Measurements from ENCODE around the gene SLMAP. TPM values are rescaled to one million over a fixed set of nuclear protein-coding genes. Genes with fewer than 3 reads are reported as not detected.

Gene SLMAP
- total RNA-seq, 1 experiment from 2014 or later: 49.2 TPM

DNA sequence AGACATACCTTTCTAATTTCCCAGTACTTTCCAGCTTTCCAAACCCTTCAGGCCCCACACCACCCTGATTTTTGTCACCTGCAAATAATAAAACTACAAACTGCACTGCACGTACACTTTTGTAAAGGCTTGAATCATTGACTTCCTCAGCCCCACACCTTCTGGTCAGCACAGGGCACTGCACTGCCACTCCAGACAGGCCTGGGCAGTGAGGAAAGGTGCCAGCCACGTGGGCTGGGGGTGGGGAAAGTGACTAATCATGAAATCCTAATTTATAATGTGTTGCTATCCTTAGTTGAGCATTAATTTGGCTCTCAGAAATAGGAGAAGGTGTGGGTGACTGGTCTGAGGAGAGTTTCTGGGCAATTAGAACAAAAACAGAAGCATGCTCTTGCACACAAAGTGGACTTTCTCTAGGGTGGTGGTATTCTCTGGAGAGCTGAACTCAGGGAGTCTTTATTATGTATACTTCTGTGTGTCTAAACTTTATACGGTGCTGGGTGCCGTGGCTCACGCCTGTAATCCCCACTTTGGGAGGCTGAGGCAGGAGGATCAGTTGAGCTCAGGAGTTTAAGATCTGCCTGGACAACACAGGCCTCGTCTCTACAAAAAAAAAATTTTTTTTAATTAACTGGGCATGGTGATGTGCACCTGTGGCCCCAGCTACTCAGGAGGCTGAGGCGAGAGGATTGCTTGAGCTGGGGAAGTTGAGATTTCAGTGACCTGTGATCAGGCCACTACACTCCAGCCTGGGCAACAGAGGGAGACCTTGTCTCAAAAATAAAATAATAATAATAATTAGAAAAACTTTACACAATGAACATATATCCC is 193.9 kb downstream of the SLMAP start:
- ATAC-seq (peak; percentile 60), DNase-seq (ENCODE audit: low read depth, low spot score) (no peak)
- no peaks in the 10 kb centered on the region for H3K27me3 ChIP-seq (ENCODE audit: control insufficient read depth, insufficient read depth, low read length)
- ChIA-PET POLR2A (interaction anchor here (0.6 kb wide), 1 partner anchor 92 kb away, joined by 10 read pairs; no protein-coding TSS in a partner anchor), CTCF (interaction anchor here (0.5 to 1.1 kb wide), 2 partner anchors 20 to 129 kb away, joined by 3 read pairs; no protein-coding TSS in a partner anchor)
- TF ChIP-seq, protein P1, sequence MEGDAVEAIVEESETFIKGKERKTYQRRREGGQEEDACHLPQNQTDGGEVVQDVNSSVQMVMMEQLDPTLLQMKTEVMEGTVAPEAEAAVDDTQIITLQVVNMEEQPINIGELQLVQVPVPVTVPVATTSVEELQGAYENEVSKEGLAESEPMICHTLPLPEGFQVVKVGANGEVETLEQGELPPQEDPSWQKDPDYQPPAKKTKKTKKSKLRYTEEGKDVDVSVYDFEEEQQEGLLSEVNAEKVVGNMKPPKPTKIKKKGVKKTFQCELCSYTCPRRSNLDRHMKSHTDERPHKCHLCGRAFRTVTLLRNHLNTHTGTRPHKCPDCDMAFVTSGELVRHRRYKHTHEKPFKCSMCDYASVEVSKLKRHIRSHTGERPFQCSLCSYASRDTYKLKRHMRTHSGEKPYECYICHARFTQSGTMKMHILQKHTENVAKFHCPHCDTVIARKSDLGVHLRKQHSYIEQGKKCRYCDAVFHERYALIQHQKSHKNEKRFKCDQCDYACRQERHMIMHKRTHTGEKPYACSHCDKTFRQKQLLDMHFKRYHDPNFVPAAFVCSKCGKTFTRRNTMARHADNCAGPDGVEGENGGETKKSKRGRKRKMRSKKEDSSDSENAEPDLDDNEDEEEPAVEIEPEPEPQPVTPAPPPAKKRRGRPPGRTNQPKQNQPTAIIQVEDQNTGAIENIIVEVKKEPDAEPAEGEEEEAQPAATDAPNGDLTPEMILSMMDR (IDR thresholded peaks at IDR 0.05): no peak
- no peak for TF ChIP-seq TCF7L2 (IDR thresholded peaks at IDR 0.05; ENCODE audit: low read depth, low read length)
- no peak for TF ChIP-seq SIN3A (IDR thresholded peaks at IDR 0.05; ENCODE audit: borderline replicate concordance, insufficient read depth, low read depth, low read length)
- no peak for TF ChIP-seq POLR2AphosphoS5 (IDR thresholded peaks at IDR 0.05; ENCODE audit: low read depth, low read length)
- TF ChIP-seq, protein P2, sequence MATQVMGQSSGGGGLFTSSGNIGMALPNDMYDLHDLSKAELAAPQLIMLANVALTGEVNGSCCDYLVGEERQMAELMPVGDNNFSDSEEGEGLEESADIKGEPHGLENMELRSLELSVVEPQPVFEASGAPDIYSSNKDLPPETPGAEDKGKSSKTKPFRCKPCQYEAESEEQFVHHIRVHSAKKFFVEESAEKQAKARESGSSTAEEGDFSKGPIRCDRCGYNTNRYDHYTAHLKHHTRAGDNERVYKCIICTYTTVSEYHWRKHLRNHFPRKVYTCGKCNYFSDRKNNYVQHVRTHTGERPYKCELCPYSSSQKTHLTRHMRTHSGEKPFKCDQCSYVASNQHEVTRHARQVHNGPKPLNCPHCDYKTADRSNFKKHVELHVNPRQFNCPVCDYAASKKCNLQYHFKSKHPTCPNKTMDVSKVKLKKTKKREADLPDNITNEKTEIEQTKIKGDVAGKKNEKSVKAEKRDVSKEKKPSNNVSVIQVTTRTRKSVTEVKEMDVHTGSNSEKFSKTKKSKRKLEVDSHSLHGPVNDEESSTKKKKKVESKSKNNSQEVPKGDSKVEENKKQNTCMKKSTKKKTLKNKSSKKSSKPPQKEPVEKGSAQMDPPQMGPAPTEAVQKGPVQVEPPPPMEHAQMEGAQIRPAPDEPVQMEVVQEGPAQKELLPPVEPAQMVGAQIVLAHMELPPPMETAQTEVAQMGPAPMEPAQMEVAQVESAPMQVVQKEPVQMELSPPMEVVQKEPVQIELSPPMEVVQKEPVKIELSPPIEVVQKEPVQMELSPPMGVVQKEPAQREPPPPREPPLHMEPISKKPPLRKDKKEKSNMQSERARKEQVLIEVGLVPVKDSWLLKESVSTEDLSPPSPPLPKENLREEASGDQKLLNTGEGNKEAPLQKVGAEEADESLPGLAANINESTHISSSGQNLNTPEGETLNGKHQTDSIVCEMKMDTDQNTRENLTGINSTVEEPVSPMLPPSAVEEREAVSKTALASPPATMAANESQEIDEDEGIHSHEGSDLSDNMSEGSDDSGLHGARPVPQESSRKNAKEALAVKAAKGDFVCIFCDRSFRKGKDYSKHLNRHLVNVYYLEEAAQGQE (IDR thresholded peaks at IDR 0.05; ENCODE audit: insufficient read depth in 1 of 2, low read depth in 2 of 2, low read length in 1 of 2): no peak
- in situ Hi-C loops (cut with HindIII; ENCODE audit: low pct_unique_long_range_greater_than_20kb, low sequenced_read_pairs) (no loop called here), intact Hi-C loops (cut with micrococcal nuclease; ENCODE audit: unreplicated experiment) (loop anchor here (10.0 kb wide), 1 partner anchor 225 kb away; no protein-coding TSS in a partner anchor)
- BruUV-seq (replicated peaks): no TSS peak
- no peaks in the 10 kb centered on the region for H3K9me3 ChIP-seq (ENCODE audit: control insufficient read depth, insufficient read depth, low read depth, low read length)
- peak overlapping the region; percentile 70; the same call in 1 of the 2 replicates for H3K27ac ChIP-seq (ENCODE audit: low read length)
- no peaks in the 10 kb centered on the region for H3K36me3 ChIP-seq (ENCODE audit: control insufficient read depth, insufficient read depth, low read length)
- H3K4me3 ChIP-seq (ENCODE audit: low read depth in 2 of 2, low read length in 2 of 2): no peak overlapping the region
- peaks cover 19% of the 10 kb centered on the region for H3K4me1 ChIP-seq (ENCODE audit: control insufficient read depth, insufficient read depth, low read length)

DNA sequence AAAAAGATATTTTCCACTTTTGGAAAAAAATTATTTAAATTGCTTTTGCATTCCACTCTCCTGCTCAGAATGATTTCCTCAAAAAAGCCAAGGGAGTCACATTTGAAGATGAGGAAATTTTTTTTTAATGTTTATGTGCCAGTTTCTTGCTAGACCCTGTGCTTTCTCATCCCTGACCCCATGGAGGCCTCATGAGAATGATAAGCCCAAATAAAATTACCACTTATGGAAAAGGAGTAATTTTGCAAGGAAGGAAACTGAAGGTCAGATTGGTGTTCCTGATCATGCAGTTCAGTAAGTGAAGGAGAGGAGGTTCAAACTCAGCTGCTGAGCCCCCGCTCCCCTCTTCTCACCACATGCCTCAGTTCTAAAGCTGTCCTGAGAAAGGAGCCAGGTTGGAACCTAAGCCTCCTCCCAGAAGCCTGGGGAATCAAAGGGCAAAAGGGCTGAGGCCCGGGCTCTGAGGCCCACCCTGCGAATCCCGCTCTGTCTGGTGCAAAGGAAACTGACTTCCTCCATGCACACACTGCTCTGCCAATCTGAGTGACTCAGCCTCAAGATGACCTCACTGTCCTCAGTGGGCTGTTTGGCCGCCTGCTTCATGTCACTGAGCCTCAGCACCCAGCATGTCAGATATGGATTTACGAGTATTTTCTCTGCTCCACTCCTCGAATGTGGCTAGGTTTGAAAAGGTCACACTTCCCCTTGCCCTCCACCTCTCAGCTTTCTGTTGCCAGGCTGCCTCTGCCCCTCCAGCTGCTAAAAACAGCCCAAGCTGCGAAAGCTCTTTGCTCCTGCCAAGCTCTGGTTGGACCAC is 195.2 kb downstream of the SLMAP start:
- intact Hi-C loops (cut with micrococcal nuclease; ENCODE audit: unreplicated experiment) (loop anchor here (10.0 kb wide), 1 partner anchor 224 kb away; no protein-coding TSS in a partner anchor), in situ Hi-C loops (cut with HindIII; ENCODE audit: low pct_unique_long_range_greater_than_20kb, low sequenced_read_pairs) (no loop called here)
- Histone ChIP-seq H3K27ac (ENCODE audit: low read length) (peak overlapping the region; percentile 70), H3K4me1 (ENCODE audit: control insufficient read depth, insufficient read depth, low read length) (peaks cover 18% of the 10 kb centered on the region), H3K4me3 (ENCODE audit: low read depth in 2 of 2, low read length in 2 of 2) (no peak overlapping the region), H3K27me3 (ENCODE audit: control insufficient read depth, insufficient read depth, low read length) (no peaks in the 10 kb centered on the region), H3K9me3 (ENCODE audit: control insufficient read depth, insufficient read depth, low read depth, low read length) (no peaks in the 10 kb centered on the region), H3K36me3 (ENCODE audit: control insufficient read depth, insufficient read depth, low read length) (no peaks in the 10 kb centered on the region)
- peak; percentile 72 for ATAC-seq
- POLR2A ChIA-PET: interaction anchor here (0.5 kb wide), 1 partner anchor 138 kb away, joined by 5 read pairs; no protein-coding TSS in a partner anchor
- no peak for TF ChIP-seq TCF7L2 (IDR thresholded peaks at IDR 0.05; ENCODE audit: low read depth, low read length)
- TF ChIP-seq, protein P2 (IDR thresholded peaks at IDR 0.05; ENCODE audit: insufficient read depth in 1 of 2, low read depth in 2 of 2, low read length in 1 of 2): no peak
- TF ChIP-seq, protein P1 (IDR thresholded peaks at IDR 0.05): no peak
- DNase-seq (ENCODE audit: low read depth, low spot score): no peak
- CTCF ChIA-PET: interaction anchor here (1.1 kb wide), 1 partner anchor 18 kb away, joined by 3 read pairs; no protein-coding TSS in a partner anchor
- BruUV-seq (replicated peaks): no TSS peak
